Memory B cell (primary cell): ENCODE measurements around the gene TMEM117.
A peak's percentile ranks its signal among the peaks of the same experiment; 100 is the strongest.
"Not testable (repeated sequence)": the region's sequence is repeated elsewhere in the genome, so short reads cannot be mapped to it uniquely, and the experiment has no call there.

Experiments used
- ATAC-seq: fragments of 150-1000 bp; cut with Tn5 transposase; 2 replicates; pipeline ENCODE4 v1.10.0; 2021; ENCODE audit warnings: low read depth, mild to moderate bottlenecking, moderate library complexity
- DNase-seq, 2 donors: peaks; one replicate each; pipeline ENCODE4 v3.0.0; 2022; ENCODE audit warnings: low spot score in 2 of 2
- H3K27ac Mint-ChIP-seq: one replicate; pipeline ENCODE4 v1.8.0; 2022; ENCODE audit warnings: mild to moderate bottlenecking, moderate library complexity, mixed read lengths
- H3K27me3 Mint-ChIP-seq: one replicate; pipeline ENCODE4 v1.8.0; 2022; ENCODE audit warnings: mixed read lengths
- H3K36me3 Mint-ChIP-seq: one replicate; pipeline ENCODE4 v1.8.0; 2022; ENCODE audit warnings: mild to moderate bottlenecking, mixed read lengths
- H3K4me1 Mint-ChIP-seq: one replicate; pipeline ENCODE4 v1.8.0; 2022; ENCODE audit warnings: mixed read lengths
- H3K4me3 Mint-ChIP-seq: one replicate; pipeline ENCODE4 v1.8.0; 2022; ENCODE audit warnings: mild to moderate bottlenecking, moderate library complexity, mixed read lengths
- H3K9me3 Mint-ChIP-seq: one replicate; pipeline ENCODE4 v1.8.0; 2022; ENCODE audit warnings: mixed read lengths

TMEM117 gene

GRCh38 chr12:44367916-44368315, 532.0 kb downstream of the TMEM117 start:
- Mint-ChIP-seq H3K27ac (no peak overlapping the region), H3K27me3 (no peaks in the 10 kb centered on the region), H3K9me3 (no peaks in the 10 kb centered on the region), H3K36me3 (peaks cover 2% of the 10 kb centered on the region), H3K4me1 (peaks cover 11% of the 10 kb centered on the region), H3K4me3 (no peak overlapping the region)
- ATAC-seq (no peak), DNase-seq (no peak)

DNA sequence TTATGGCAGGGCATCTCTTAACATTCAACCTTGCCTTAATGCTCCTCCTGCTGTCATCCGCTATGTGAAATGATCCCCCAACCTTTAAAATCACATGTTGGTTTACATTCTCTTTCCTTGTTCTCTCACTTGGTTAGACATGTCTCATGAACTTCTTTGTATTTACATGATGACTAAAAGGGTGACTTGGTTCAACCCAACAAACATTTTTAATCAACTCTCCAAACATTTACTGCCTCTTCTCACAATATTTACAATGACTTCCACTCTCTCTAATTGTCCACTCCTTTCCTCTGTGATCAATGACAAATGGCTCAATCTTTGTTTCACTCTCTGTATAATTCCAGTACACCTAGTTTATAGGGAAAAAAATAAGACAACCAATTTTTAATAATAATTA, 534.1 kb downstream of the TMEM117 start:
- Mint-ChIP-seq H3K27ac (no peak overlapping the region), H3K9me3 (no peaks in the 10 kb centered on the region), H3K36me3 (no peaks in the 10 kb centered on the region), H3K4me1 (peaks cover 24% of the 10 kb centered on the region), H3K4me3 (no peak overlapping the region), H3K27me3 (no peaks in the 10 kb centered on the region)
- ATAC-seq = no peak
- DNase-seq = no peak

- DNase-seq (no peak), ATAC-seq (no peak)
- no peak overlapping the region for H3K27ac Mint-ChIP-seq
- no peak overlapping the region for H3K4me3 Mint-ChIP-seq
- peaks cover 33% of the 10 kb centered on the region for H3K4me1 Mint-ChIP-seq
- no peaks in the 10 kb centered on the region for H3K27me3 Mint-ChIP-seq
- H3K9me3 Mint-ChIP-seq = no peaks in the 10 kb centered on the region
- no peaks in the 10 kb centered on the region for H3K36me3 Mint-ChIP-seq
Measured at GRCh38 chr12:44370982-44371381, 535.1 kb downstream of the TMEM117 start.

DNA sequence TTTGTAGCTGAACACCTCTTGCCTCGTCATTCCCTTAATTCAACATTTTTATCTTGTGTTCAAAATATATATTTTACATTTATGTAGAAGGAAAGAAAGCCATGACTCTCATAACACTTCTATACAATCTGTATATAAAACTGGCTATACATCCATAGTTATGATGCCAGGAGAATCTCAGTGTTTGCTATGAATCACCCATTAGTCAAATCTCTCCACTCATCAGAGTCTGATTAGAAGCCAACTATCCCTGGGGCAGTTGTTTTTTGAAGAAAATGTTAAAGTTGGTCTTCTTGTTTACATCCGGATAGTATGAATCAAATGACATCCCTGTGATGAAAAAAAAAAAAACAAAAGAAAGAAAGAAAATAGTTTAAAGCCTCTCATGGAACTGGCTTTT, 536.4 kb downstream of the TMEM117 start:
- no peak overlapping the region for H3K27ac Mint-ChIP-seq
- H3K4me3 Mint-ChIP-seq = no peak overlapping the region

GRCh38 chr12:44375694-44376093, 539.8 kb downstream of the TMEM117 start:
- Mint-ChIP-seq H3K4me3 (peak overlapping the region; percentile 49), H3K27ac (peak overlapping the region; percentile 50), H3K9me3 (no peaks in the 10 kb centered on the region), H3K4me1 (peaks cover 25% of the 10 kb centered on the region), H3K36me3 (peaks cover 14% of the 10 kb centered on the region), H3K27me3 (no peaks in the 10 kb centered on the region)
- ATAC-seq (no peak), DNase-seq (no peak)

More for the DNA sequence above, 536.4 kb downstream of the TMEM117 start:
- no peak for ATAC-seq
- H3K36me3 Mint-ChIP-seq = peaks cover 7% of the 10 kb centered on the region
- no peaks in the 10 kb centered on the region for H3K9me3 Mint-ChIP-seq
- H3K4me1 Mint-ChIP-seq = peaks cover 33% of the 10 kb centered on the region
- no peak for DNase-seq
- no peaks in the 10 kb centered on the region for H3K27me3 Mint-ChIP-seq

GRCh38 chr12:44377443-44378187, 541.7 kb downstream of the TMEM117 start:
- Mint-ChIP-seq H3K4me1 (peaks cover 22% of the 10 kb centered on the region), H3K9me3 (no peaks in the 10 kb centered on the region), H3K27me3 (no peaks in the 10 kb centered on the region), H3K4me3 (no peak overlapping the region), H3K36me3 (peaks cover 14% of the 10 kb centered on the region), H3K27ac (no peak overlapping the region)
- ATAC-seq (no peak), DNase-seq (no peak)

GRCh38 chr12:44379113-44379512, 543.2 kb downstream of the TMEM117 start:
- H3K4me3 Mint-ChIP-seq, H3K9me3 Mint-ChIP-seq, DNase-seq, H3K27me3 Mint-ChIP-seq, ATAC-seq, H3K27ac Mint-ChIP-seq: not testable (repeated sequence)
- H3K4me1 Mint-ChIP-seq = peaks cover 15% of the 10 kb centered on the region
- H3K36me3 Mint-ChIP-seq = peaks cover 14% of the 10 kb centered on the region

GRCh38 chr12:44379831-44380230, 544.0 kb downstream of the TMEM117 start:
- no peaks in the 10 kb centered on the region for H3K9me3 Mint-ChIP-seq
- no peak for ATAC-seq
- no peaks in the 10 kb centered on the region for H3K27me3 Mint-ChIP-seq
- H3K36me3 Mint-ChIP-seq = peaks cover 14% of the 10 kb centered on the region
- no peak overlapping the region for H3K4me3 Mint-ChIP-seq
- peaks cover 10% of the 10 kb centered on the region for H3K4me1 Mint-ChIP-seq
- H3K27ac Mint-ChIP-seq = no peak overlapping the region
- no peak for DNase-seq

DNA sequence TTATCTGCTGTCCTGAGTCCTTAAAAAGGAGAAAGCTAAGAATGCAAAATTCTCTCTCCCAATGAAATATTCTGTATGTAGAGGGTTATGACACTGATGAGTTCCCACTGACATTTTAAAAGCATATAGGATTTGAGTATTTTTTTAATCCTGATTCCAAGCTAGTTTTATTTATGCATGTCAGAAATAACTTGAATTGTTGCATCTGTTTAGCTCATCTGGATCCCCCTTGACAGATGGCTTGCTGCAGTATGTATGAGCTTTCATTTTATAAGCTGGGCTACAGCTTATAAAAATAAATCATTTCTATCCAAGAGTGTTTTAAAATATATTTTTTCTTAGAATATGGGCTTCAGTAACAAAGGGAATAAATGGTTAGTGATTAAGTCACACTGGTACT, 545.0 kb downstream of the TMEM117 start:
- H3K36me3 Mint-ChIP-seq = peaks cover 14% of the 10 kb centered on the region
- H3K27me3 Mint-ChIP-seq = no peaks in the 10 kb centered on the region

GRCh38 chr12:44381341-44381740, 545.5 kb downstream of the TMEM117 start:
- Mint-ChIP-seq H3K27ac (no peak overlapping the region), H3K4me3 (no peak overlapping the region), H3K4me1 (no peaks in the 10 kb centered on the region), H3K36me3 (peaks cover 14% of the 10 kb centered on the region), H3K9me3 (no peaks in the 10 kb centered on the region), H3K27me3 (no peaks in the 10 kb centered on the region)
- DNase-seq = no peak
- ATAC-seq = no peak

More for the DNA sequence above, 545.0 kb downstream of the TMEM117 start:
- Mint-ChIP-seq H3K4me3 (no peak overlapping the region), H3K4me1 (peaks cover 1% of the 10 kb centered on the region), H3K9me3 (no peaks in the 10 kb centered on the region), H3K27ac (no peak overlapping the region)
- ATAC-seq = no peak
- DNase-seq = no peak

GRCh38 chr12:44384136-44384535, 548.3 kb downstream of the TMEM117 start:
- ATAC-seq = no peak
- H3K36me3 Mint-ChIP-seq = peaks cover 3% of the 10 kb centered on the region
- H3K27ac Mint-ChIP-seq = no peak overlapping the region

GRCh38 chr12:44385964-44386363, 550.1 kb downstream of the TMEM117 start:
- no peak overlapping the region for H3K27ac Mint-ChIP-seq

More at GRCh38 chr12:44384136-44384535, 548.3 kb downstream of the TMEM117 start:
- Mint-ChIP-seq H3K4me3 (no peak overlapping the region), H3K9me3 (no peaks in the 10 kb centered on the region), H3K27me3 (no peaks in the 10 kb centered on the region), H3K4me1 (no peaks in the 10 kb centered on the region)
- no peak for DNase-seq

DNA sequence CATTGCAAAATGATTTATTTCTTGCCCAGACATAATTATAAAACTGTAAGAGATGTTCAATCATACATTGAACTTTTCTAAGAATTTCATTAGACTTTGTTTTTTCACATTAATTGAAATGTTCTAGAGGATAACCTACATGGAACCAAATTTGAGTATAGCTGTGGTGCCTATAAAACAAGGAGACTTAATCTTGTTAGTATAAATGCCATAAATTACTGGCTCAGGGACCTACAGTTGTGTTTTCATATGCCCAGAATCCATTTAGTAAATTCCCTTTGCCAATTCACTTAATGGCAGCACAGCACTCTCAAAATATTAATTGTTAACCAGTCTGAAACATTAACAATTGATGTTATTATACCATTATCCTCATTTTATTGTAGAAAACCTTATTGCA, 551.7 kb downstream of the TMEM117 start:
- DNase-seq (no peak), ATAC-seq (no peak)
- Mint-ChIP-seq H3K27me3 (no peaks in the 10 kb centered on the region), H3K4me3 (no peak overlapping the region), H3K36me3 (peaks cover 3% of the 10 kb centered on the region), H3K4me1 (no peaks in the 10 kb centered on the region), H3K27ac (no peak overlapping the region), H3K9me3 (no peaks in the 10 kb centered on the region)

More at GRCh38 chr12:44385964-44386363, 550.1 kb downstream of the TMEM117 start:
- no peaks in the 10 kb centered on the region for H3K9me3 Mint-ChIP-seq
- H3K4me3 Mint-ChIP-seq = no peak overlapping the region
- ATAC-seq = no peak
- peaks cover 3% of the 10 kb centered on the region for H3K36me3 Mint-ChIP-seq
- H3K4me1 Mint-ChIP-seq = no peaks in the 10 kb centered on the region
- DNase-seq = no peak
- no peaks in the 10 kb centered on the region for H3K27me3 Mint-ChIP-seq

DNA sequence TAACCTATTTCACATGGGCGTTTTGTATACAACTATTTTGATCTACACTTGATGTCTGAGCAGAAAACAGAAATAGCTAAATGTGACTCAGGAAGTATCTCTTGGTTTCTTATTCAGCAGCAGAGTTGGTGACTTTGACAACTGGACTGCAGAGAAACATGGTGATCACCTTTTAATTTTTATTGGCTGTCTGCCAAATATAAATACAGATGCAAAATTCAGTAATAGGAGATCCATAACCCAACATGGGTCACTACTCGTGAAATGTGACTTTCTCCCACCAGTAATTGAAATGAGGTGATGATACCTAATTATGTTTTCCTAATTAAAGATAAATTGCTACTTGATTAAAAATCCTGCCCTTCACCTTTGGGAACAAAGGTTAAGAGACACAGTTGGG, 553.2 kb downstream of the TMEM117 start:
- no peak for DNase-seq
- H3K36me3 Mint-ChIP-seq = peaks cover 3% of the 10 kb centered on the region
- H3K27ac Mint-ChIP-seq = no peak overlapping the region
- no peaks in the 10 kb centered on the region for H3K4me1 Mint-ChIP-seq
- no peak for ATAC-seq
- no peaks in the 10 kb centered on the region for H3K27me3 Mint-ChIP-seq
- H3K4me3 Mint-ChIP-seq = no peak overlapping the region
- no peaks in the 10 kb centered on the region for H3K9me3 Mint-ChIP-seq

DNA sequence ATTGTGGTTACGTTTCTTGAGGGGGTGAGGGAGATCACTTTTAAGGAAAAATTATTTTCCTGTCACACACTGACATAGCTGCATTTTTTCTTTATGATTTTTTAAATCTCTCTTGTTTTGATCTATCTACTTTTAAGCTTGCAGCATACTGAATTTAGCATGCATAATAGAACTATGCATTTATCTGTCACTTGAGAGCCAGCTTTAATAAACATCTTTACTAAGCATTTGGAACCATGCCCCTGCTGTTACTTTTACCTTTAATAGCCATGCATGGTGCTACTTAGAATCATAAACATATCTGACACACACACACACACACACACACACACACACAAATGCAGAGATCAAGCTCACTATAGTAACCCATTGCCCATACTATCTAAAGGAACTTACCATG, 554.0 kb downstream of the TMEM117 start:
- H3K27ac Mint-ChIP-seq = no peak overlapping the region
- peaks cover 3% of the 10 kb centered on the region for H3K36me3 Mint-ChIP-seq
- no peaks in the 10 kb centered on the region for H3K9me3 Mint-ChIP-seq
- ATAC-seq (no peak), DNase-seq (no peak)
- H3K4me1 Mint-ChIP-seq = no peaks in the 10 kb centered on the region
- H3K4me3 Mint-ChIP-seq = no peak overlapping the region
- no peaks in the 10 kb centered on the region for H3K27me3 Mint-ChIP-seq
